GM21390 (cell line): ENCODE results near the gene SPOCK3.

Experiments used
- ATAC-seq: cut with Tn5 transposase; IDR thresholded peaks from one replicate; pipeline ENCODE4 v1.9.1; 2021; ENCODE audit not compliant: unreplicated experiment

Gene SPOCK3

GRCh38 chr4:167049257-167049656 is 185.0 kb downstream of the SPOCK3 start:
- ATAC-seq: no peak

DNA sequence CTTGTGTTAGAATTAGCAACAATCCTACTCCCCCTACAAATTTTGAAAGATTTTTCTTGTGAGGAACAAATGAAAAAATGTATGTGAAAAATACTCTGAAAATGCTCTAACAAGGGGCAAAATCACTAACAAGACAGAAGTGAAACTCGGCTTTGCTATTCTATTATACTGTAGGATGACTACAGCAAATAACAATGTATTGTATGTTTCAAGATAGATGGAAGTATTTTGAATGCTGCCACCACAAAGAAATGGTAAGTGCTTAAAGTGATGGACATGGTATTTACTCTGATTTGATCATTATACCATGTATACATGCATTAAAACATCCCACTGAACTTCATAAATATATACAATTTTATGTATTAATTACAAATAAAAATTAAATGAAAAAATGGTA is 192.8 kb downstream of the SPOCK3 start:
- no peak for ATAC-seq

GRCh38 chr4:167035390-167035789 is 198.9 kb downstream of the SPOCK3 start:
- no peak for ATAC-seq

DNA sequence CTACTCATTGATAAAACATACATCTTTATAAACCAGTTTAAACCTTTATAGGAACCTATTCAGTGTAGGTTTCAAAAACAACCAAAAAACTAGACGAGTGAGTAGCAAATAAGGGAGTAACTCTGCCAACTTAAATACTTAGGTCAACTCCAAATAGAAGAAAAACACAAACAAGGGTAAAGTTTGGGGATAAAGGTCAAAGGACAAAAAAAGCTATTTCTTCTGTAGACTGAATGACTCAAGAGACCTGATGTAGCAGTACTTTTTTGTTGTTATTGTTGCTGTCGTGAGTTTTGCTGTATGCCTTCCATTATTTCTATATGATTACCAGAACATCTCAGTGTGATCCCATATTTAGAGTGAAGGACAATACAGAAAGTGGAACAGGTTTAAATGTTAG is 199.3 kb downstream of the SPOCK3 start:
- no peak for ATAC-seq

GRCh38 chr4:167032871-167033270 is 201.4 kb downstream of the SPOCK3 start:
- ATAC-seq: no peak

DNA sequence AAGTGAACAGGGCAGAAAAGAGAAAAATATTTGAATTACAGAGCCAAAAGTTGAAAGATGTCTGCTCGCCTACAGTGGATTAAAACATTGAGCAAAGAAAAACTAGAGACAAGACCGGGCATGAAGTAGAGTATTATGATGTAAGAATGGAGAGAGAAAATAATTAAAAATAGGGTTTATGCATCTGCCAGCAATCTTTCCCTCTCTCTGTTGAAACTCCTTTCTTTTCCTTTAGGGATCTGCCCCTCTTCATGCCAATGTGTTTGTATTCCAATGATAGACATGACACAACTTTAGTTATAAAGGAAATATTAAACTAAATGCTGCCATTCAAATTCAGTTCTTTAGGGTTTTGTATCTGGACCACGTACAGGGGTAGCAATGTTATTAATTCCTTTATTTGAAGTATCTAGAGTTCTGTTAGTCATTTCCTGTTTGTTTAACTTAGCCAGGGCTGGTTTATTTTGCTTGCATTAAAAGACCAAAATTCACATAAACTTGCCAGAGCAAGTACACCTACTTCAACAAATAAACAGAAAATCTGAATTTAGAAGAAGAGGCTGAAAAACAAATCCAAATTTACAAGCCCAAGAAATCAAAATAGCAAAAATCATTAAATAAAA is 202.6 kb downstream of the SPOCK3 start:
- no peak for ATAC-seq

DNA sequence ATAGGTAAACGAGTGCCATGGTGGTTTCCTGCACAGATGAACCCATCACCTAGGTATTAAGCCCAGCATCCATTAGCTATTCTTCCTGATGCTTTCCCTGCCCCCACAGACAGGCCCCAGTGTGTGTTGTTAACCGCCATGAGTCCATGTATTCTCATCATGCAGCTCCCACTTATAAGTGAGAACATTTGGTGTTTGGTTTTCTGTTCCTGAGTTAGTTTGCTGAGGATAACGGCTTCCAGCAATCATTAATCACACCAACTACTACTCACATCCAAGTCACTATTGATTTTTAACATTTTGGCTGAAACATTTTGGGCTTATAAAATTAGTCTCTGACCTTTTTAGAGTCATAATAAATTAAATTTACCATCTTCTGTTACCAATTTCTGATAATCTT is 205.3 kb downstream of the SPOCK3 start:
- ATAC-seq: no peak

DNA sequence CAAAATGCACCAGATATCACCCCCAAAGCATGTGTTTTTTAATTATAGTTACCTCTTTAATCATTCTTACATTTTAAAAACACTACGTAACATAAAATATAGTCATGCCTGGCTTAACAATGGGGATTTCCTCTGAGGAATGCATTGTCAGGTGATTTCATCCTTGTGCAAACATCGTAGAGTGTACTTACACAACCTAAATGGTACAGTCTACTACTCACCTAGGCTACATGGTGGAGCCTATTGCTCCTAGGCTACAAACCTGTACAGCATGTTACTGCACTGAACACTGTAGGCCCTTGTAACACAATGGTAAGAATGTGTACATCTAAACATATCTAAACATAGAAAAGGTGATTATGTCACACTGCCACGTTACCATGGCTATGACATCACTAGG is 208.6 kb downstream of the SPOCK3 start:
- no peak for ATAC-seq

- ATAC-seq: no peak
These were observed 210.8 kb downstream of the SPOCK3 start for GRCh38 chr4:167023364-167023925.

- ATAC-seq: peak; percentile 75
These were observed 212.6 kb downstream of the SPOCK3 start for GRCh38 chr4:167021545-167022155.

DNA sequence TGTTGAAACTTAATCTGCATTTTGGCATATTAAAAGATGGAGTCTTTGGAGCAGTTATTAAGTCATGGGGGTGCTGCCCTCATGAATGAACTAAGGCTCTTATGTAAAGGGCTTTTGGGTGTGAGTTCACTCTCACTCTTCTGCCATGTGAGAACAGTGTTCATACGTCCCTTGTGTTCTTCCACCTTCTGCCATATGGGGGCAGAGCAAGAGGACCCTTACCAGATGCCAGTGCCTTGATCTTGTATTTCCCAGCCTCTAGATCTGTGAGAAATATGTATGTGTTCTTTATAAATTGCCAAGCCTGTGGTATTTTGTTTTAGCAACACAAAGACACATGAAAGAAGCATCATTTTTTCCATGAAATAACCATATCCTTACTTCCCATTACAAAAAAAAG is 213.9 kb downstream of the SPOCK3 start:
- no peak for ATAC-seq

DNA sequence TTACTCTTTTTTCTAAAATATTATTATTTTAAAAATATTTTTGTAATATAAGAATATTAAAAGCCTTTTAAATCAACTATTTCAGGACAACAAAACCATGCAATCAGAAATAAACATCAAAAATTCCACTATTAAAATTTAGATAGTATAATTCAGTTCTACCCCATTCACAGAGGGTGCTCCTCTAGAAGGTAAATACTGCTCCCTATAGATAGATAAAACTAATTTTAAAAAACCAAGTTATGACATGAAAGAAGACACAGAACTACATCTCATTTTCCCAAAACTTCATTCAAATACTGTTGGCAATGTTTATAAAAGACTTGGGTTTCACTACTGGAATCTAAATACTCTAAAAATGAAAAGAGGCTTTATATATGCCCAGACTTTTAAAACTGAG is 219.3 kb downstream of the SPOCK3 start:
- ATAC-seq: no peak

DNA sequence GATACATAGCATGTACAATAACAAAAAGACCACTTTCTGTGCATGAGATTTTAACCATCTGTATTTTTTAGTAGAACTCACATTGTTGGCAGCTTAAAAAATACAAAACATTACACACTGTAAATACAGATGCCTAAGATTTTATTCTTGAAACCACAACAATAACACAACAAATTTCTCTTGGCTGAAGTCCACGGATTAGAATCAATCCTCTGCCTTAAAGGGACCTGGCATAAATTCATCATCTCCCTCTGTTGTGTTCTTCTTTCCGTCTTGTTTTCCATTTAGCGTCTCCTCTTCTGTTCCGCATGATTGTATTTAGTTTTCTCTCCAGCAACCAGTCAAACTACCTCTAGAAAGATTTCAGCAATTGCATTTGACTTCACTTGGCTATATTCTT is 231.0 kb downstream of the SPOCK3 start:
- no peak for ATAC-seq

DNA sequence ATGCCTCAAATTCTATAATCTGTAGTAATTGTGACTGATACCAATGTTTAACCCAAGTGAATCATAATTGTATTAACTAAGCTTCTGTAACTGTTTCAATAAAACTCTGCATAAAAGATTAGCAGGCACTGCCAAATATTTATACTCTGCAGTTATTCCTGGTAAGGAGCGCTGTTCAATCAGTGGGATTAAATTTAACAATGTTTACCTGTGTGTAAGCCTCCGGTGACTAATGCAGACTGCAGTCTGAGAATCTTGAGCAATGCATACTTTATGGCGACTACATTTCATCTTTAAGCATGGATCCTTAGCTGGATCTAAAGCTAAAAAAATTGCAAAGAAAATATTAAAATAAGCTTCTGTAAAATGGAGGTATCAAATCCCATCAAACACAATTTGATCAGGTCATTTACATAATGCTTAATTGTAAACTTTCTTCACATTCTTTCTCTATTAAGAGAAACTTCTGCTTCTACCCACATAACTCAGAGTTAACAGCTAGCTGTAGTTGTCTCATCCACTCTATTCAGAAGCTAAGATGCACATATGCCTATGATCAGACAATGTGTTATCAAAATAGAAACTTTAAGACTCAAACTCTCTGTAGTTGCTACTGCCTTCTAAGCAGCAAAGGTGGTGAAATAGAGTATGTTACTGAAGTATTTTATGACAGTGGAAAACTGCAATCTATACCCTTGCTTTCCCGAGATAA is 234.0 kb downstream of the SPOCK3 start:
- ATAC-seq: no peak

DNA sequence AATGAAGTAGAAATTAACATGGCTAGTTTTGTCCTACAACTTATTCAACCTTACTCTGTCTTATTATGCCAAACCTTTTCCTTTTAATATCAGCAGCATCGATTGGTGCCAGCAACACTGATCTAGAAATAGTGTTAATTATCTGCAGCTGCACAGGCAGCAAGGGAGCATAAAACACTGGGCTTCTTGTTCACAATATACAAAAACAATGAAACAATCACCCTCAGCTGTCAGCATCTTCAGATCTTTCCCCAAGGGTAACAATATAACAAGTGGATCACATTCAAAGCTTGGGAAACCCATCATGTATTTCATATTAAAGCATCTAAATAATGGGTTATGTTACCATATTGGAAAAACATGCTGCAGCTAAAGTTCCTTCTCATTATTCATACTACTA is 238.1 kb downstream of the SPOCK3 start:
- no peak for ATAC-seq

- ATAC-seq: no peak
These were observed 239.6 kb downstream of the SPOCK3 start for GRCh38 chr4:166994686-166995085.

- ATAC-seq: no peak
These were observed 243.2 kb downstream of the SPOCK3 start for GRCh38 chr4:166991006-166991561.

- ATAC-seq: no peak
These were observed 244.4 kb downstream of the SPOCK3 start for GRCh38 chr4:166989886-166990285.

DNA sequence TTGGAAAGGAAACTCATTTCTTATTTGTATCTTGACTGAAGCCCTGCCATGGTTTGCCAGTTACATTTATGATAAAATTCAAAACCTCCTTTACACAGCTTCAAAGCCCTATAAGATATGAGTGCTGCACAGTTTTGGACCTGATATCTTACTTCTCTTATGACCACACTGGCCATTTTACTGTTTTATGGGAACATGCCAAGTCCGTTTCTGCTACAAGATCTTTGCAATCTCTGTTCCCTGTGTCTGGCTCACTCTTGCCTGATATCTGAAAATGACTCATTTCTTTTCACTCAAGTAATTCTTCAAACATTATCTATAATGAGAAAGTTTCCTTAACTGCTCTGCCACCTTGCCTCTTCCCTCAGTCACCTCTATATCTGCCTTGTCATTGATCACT is 247.3 kb downstream of the SPOCK3 start:
- ATAC-seq: no peak

DNA sequence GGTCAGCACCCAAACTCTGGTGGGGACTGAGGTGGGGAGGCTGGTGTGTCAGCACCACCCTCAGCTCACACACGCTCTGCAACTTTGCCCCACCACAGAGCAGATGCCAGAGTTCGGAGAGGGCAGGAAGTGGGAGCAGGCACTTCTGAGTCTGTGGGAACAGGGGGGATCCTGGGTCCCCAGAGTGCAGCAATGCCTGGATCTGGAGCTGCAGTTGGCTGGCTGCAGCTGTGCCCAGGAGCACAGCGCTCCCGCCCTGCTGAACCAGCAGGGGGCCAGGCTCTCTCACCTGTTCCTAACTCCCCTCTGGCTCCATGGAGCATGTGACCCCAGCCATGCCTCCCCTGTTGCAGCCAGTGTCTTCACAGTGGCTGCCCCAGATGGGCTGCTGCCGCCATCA is 252.4 kb downstream of the SPOCK3 start:
- no peak for ATAC-seq

DNA sequence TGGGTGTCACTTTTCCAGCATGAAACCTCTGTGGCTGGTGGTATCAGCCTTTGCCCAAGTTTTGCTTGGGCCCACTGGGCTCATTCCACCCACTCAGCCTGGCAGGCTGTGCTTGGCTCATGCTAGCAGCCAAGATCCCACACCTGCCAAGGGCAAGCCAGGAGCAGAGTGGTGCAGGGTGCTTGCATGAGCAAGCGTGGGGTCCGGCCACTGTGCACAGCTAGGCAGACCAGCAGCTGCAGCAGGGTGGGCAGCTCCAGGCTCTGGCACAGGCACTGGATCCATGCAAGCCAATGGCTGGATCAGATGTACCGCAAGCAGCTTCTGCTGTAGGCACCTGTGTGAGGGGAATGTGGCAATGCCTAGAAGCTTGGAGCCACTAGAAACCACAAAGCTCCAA is 253.9 kb downstream of the SPOCK3 start:
- ATAC-seq: no peak

- no peak for ATAC-seq
These were observed 256.7 kb downstream of the SPOCK3 start for GRCh38 chr4:166977596-166977995.
